Measurements from ENCODE around the gene MRPL18.

Gene MRPL18

GRCh38 chr6:159833556-159833955, 43.3 kb downstream of the MRPL18 start:
- in situ Hi-C loops (cut with MboI; ENCODE audit: low pct_unique_long_range_greater_than_20kb, low sequenced_read_pairs): no loop called here
- no peak for DNase-seq

GRCh38 chr6:159833997-159834603, 43.8 kb downstream of the MRPL18 start:
- in situ Hi-C loops (cut with MboI; ENCODE audit: low pct_unique_long_range_greater_than_20kb, low sequenced_read_pairs): no loop called here
- DNase-seq: no peak

- in situ Hi-C loops (cut with MboI; ENCODE audit: low pct_unique_long_range_greater_than_20kb, low sequenced_read_pairs): no loop called here
Observed at GRCh38 chr6:159836718-159837490, 46.6 kb downstream of the MRPL18 start.

GRCh38 chr6:159837511-159837910, 47.2 kb downstream of the MRPL18 start:
- no peak for DNase-seq
- in situ Hi-C loops (cut with MboI; ENCODE audit: low pct_unique_long_range_greater_than_20kb, low sequenced_read_pairs): no loop called here

More at GRCh38 chr6:159836718-159837490, 46.6 kb downstream of the MRPL18 start:
- no peak for DNase-seq

GRCh38 chr6:159838020-159838744, 47.9 kb downstream of the MRPL18 start:
- in situ Hi-C loops (cut with MboI; ENCODE audit: low pct_unique_long_range_greater_than_20kb, low sequenced_read_pairs): no loop called here
- DNase-seq: no peak

- DNase-seq: no peak
- in situ Hi-C loops (cut with MboI; ENCODE audit: low pct_unique_long_range_greater_than_20kb, low sequenced_read_pairs): no loop called here
Observed at GRCh38 chr6:159842035-159842434, 51.8 kb downstream of the MRPL18 start.

- in situ Hi-C loops (cut with MboI; ENCODE audit: low pct_unique_long_range_greater_than_20kb, low sequenced_read_pairs): no loop called here
- no peak for DNase-seq
Observed at GRCh38 chr6:159844737-159845645, 54.7 kb downstream of the MRPL18 start.
